HepG2 (cell line): ENCODE measurements around the gene MIDN. TPM values are rescaled to one million over a fixed set of nuclear protein-coding genes. Genes with fewer than 3 reads are reported as not detected.

Experiments used
- ATF7-NPFF ChIP-seq: sonication (generic); formaldehyde crosslinking; IDR thresholded peaks from 2 replicates; pipeline ENCODE4 v1.8.1; 2023; ENCODE audit warnings: mild to moderate bottlenecking, low read depth, missing genetic modification reagents, moderate library complexity
- CEBPZ ChIP-seq: IDR thresholded peaks from 2 replicates; pipeline ENCODE4 v1.6.1; 2012; ENCODE audit warnings: low read length, improper control_type of control experiment
- ETV5 ChIP-seq: IDR thresholded peaks from 2 replicates; pipeline ENCODE4 v1.6.1; 2018; ENCODE audit warnings: missing biosample characterization, missing genetic modification reagents, inconsistent platforms, borderline replicate concordance
- PAWR ChIP-seq: sonication (generic); formaldehyde crosslinking; IDR thresholded peaks from 2 replicates; pipeline ENCODE4 v1.4.0; 2020; ENCODE audit warnings: missing genetic modification reagents, mild to moderate bottlenecking, borderline replicate concordance
- ZNF709 ChIP-seq: sonication (generic); formaldehyde crosslinking; IDR thresholded peaks from 2 replicates; pipeline ENCODE4 v1.5.0; 2020; ENCODE audit warnings: mild to moderate bottlenecking, missing genetic modification reagents
- ZNF749 ChIP-seq: sonication (generic); formaldehyde crosslinking; IDR thresholded peaks from 2 replicates; pipeline ENCODE4 v1.8.0; 2022; ENCODE audit warnings: mild to moderate bottlenecking, missing genetic modification reagents, moderate library complexity, borderline replicate concordance
- polyA plus RNA-seq, 8 experiments: library from polyadenylated mRNA; depleted of rRNA in 3 of 8; stranded (reverse) in 7 of 8; unstranded in 1 of 8; fragments of >200 nt; fragmentation: Illumina TruSeq in 4 of 8; extraction: Trizol in 4 of 8; gene quantifications; 2 replicates each; pipeline versions ENCODE4 v1.2.1 to v1.2.3, GENCODE V29; 2011 to 2016; ENCODE audit warnings: low read depth in 4 of 8, missing spikeins in 1 of 8, mixed read lengths in 1 of 8; ENCODE audit not compliant: insufficient read depth in 1 of 8
- total RNA-seq, 5 experiments: library from RNA; depleted of rRNA; stranded (reverse); fragments of >200 nt; fragmentation: Illumina TruSeq; extraction: Trizol; gene quantifications; 2 replicates each; pipeline ENCODE4 v1.2.3, GENCODE V29; 2016; ENCODE audit warnings: low read depth in 1 of 5
- TF ChIP-seq, protein P1 (sequence below): sonication (generic); formaldehyde crosslinking; IDR thresholded peaks from 2 replicates; pipeline ENCODE4 v1.9.0; 2021; ENCODE audit warnings: missing genetic modification reagents, borderline replicate concordance

The MIDN gene
- total and polyA plus RNA-seq, 2 of the 13 experiments (the other 11 are each of a cell fraction or from before 2014, with no cell fraction given), result 8.4 to 18.0 TPM

DNA sequence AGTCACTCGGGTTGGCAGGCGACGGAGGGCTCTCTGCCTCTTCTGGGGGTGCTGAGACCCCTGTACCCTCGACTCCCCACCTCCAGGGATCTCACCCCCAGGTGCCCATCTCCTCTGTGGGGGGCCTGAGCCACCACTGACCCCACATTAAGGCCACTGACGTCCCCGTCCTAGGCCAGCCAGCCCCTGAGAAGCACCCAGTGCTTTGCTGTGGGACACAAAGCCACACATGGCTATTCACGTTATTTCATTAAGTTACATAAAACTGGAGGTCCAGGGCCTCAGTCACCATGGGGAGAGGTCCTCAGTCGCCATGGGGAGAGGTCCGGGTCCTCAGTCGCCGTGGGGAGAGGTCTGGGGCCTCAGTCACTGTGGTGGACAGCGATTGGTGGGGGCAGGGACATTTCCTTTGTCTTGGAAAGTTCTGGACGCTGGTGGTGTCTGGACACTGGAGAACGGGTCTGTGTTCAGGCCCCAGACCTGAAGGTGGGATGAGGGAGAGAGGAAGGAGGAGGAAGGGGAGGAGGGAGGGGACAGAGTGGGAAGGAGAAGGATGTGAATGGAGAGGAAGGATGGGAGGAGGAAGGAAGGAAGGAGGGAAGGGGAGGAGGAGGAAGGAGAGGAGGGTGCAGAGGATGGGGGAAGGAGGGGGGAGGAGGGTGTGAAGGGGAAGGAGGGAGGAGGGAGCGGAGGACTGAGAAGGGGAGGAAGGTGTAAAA is 33.3 kb downstream of the MIDN start (continued):
- TF ChIP-seq, protein P1, sequence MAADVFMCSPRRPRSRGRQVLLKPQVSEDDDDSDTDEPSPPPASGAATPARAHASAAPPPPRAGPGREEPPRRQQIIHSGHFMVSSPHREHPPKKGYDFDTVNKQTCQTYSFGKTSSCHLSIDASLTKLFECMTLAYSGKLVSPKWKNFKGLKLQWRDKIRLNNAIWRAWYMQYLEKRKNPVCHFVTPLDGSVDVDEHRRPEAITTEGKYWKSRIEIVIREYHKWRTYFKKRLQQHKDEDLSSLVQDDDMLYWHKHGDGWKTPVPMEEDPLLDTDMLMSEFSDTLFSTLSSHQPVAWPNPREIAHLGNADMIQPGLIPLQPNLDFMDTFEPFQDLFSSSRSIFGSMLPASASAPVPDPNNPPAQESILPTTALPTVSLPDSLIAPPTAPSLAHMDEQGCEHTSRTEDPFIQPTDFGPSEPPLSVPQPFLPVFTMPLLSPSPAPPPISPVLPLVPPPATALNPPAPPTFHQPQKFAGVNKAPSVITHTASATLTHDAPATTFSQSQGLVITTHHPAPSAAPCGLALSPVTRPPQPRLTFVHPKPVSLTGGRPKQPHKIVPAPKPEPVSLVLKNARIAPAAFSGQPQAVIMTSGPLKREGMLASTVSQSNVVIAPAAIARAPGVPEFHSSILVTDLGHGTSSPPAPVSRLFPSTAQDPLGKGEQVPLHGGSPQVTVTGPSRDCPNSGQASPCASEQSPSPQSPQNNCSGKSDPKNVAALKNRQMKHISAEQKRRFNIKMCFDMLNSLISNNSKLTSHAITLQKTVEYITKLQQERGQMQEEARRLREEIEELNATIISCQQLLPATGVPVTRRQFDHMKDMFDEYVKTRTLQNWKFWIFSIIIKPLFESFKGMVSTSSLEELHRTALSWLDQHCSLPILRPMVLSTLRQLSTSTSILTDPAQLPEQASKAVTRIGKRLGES (CRISPR knock-in tag), result no peak
- no peak for TF ChIP-seq ZNF709 (CRISPR knock-in tag)
- no peak for TF ChIP-seq ATF7-NPFF (CRISPR knock-in tag)
- TF ChIP-seq CEBPZ, result no peak
- no peak for TF ChIP-seq PAWR (CRISPR knock-in tag)
- no peak for TF ChIP-seq ZNF749
- TF ChIP-seq ETV5 (CRISPR knock-in tag), result no peak
